H1 (cell line): ENCODE measurements around the gene TMEM169.
A peak's percentile ranks its signal among the peaks of the same experiment; 100 is the strongest.

ENCODE experiments used
- CTCF ChIP-seq, 3 experiments: IDR thresholded peaks; 1 replicate in 2 of 3; 2 replicates in 1 of 3; pipeline versions ENCODE4 v1.5.1 to v1.6.1; 2011; ENCODE audit warnings: low read length in 3 of 3, mild to moderate bottlenecking in 3 of 3, inconsistent platforms in 2 of 3, low read depth in 1 of 3, moderate library complexity in 1 of 3; ENCODE audit not compliant: insufficient read depth in 1 of 3; ENCODE audit errors: control extremely low read depth in 1 of 3
- EZH2 ChIP-seq: fragments of 200-600 bp; sonication (generic); IDR thresholded peaks from 2 replicates; pipeline ENCODE4 v1.7.1; 2012; ENCODE audit warnings: low read depth, mild to moderate bottlenecking, moderate library complexity, low read length, inconsistent platforms; ENCODE audit not compliant: severe bottlenecking
- GABPA ChIP-seq: IDR thresholded peaks from 2 replicates; pipeline ENCODE4 v1.6.1; 2011; ENCODE audit warnings: mild to moderate bottlenecking, low read length, moderate library complexity, borderline replicate concordance; ENCODE audit not compliant: insufficient read depth
- HDAC2 ChIP-seq, 2 experiments: fragments of 300-600 bp in 1 of 2; sonication (generic) in 1 of 2; IDR thresholded peaks; 2 replicates each; pipeline ENCODE4 v1.6.1; 2011 to 2012; ENCODE audit warnings: low read depth in 2 of 2, low read length in 2 of 2, mild to moderate bottlenecking in 2 of 2, moderate library complexity in 2 of 2, borderline replicate concordance in 1 of 2, inconsistent platforms in 1 of 2
- JUN ChIP-seq: IDR thresholded peaks from 2 replicates; pipeline ENCODE4 v1.6.1; 2011; ENCODE audit warnings: low read depth, mild to moderate bottlenecking, improper control_type of control experiment, low read length
- NRF1 ChIP-seq: IDR thresholded peaks from 2 replicates; pipeline ENCODE4 v1.6.1; 2011; ENCODE audit warnings: mild to moderate bottlenecking, low read depth, low read length, improper control_type of control experiment
- PHF8 ChIP-seq: fragments of 200-600 bp; sonication (generic); conservative IDR thresholded peaks from 2 replicates; pipeline ENCODE4 v1.7.1; 2012; ENCODE audit warnings: low read depth, mild to moderate bottlenecking, inconsistent platforms, low read length, moderate library complexity
- POLR2A ChIP-seq, 2 experiments: IDR thresholded peaks; 1 replicate in 1 of 2; 2 replicates in 1 of 2; pipeline ENCODE4 v1.6.1; 2011; ENCODE audit warnings: low read depth in 2 of 2, low read length in 2 of 2, mild to moderate bottlenecking in 2 of 2; ENCODE audit errors: control extremely low read depth in 1 of 2
- SIX5 ChIP-seq: IDR thresholded peaks from 2 replicates; pipeline ENCODE4 v1.6.1; 2011; ENCODE audit warnings: mild to moderate bottlenecking, low read depth, low read length
- SP1 ChIP-seq: IDR thresholded peaks from 2 replicates; pipeline ENCODE4 v1.6.1; 2011; ENCODE audit warnings: low read depth, low read length
- SUZ12 ChIP-seq: fragments of 200-600 bp; sonication (generic); IDR thresholded peaks from 2 replicates; pipeline ENCODE4 v1.6.1; 2012; ENCODE audit warnings: mild to moderate bottlenecking, inconsistent platforms, low read length, moderate library complexity, mixed read lengths
- TF ChIP-seq, protein P1 (sequence below): IDR thresholded peaks from 2 replicates; pipeline ENCODE4 v1.6.1; 2012; ENCODE audit warnings: inconsistent platforms
- TF ChIP-seq, protein P2 (sequence below): IDR thresholded peaks from 2 replicates; pipeline ENCODE4 v1.6.1; 2012; ENCODE audit warnings: low read length, inconsistent platforms

DNA sequence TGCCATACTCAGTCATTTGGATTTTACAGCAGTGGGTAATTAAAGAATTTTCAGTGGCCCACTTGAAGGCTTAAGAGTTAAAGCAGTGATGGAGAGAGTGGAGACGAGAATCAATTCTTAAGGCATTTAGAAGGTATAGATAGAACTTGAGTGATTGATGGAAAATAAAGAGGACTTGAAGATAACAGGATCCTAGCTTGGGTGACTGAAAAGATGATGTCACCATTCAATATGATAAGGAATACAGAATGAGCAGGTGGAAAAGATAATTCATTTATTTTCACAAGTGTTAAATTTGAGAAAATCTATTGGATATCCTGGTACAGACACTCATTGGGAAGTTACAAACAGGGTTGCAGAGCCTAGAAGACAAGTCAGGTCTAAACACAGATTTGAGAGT is 62.7 kb downstream of the TMEM169 start:
- TF ChIP-seq NRF1 (no peak), CTCF (IDR thresholded peaks at IDR 0.05; ENCODE audit: control extremely low read depth in 1 of 3, insufficient read depth in 1 of 3, low read depth in 1 of 3, low read length in 3 of 3) (no peak), SUZ12 (no peak), SP1 (no peak), JUN (no peak), HDAC2 (IDR thresholded peaks at IDR 0.05; ENCODE audit: borderline replicate concordance in 1 of 2, low read depth in 2 of 2, low read length in 2 of 2) (no peak), EZH2 (no peak), GABPA (no peak), PHF8 (no peak), SIX5 (no peak), POLR2A (IDR thresholded peaks at IDR 0.05; ENCODE audit: control extremely low read depth in 1 of 2, low read depth in 2 of 2, low read length in 2 of 2) (0 out of 3 replicates have a peak, but pooled peaks of 1 of the 2 experiments have one; percentile 10)
- TF ChIP-seq, protein P1, sequence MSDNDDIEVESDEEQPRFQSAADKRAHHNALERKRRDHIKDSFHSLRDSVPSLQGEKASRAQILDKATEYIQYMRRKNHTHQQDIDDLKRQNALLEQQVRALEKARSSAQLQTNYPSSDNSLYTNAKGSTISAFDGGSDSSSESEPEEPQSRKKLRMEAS, result no peak
- TF ChIP-seq, protein P2, sequence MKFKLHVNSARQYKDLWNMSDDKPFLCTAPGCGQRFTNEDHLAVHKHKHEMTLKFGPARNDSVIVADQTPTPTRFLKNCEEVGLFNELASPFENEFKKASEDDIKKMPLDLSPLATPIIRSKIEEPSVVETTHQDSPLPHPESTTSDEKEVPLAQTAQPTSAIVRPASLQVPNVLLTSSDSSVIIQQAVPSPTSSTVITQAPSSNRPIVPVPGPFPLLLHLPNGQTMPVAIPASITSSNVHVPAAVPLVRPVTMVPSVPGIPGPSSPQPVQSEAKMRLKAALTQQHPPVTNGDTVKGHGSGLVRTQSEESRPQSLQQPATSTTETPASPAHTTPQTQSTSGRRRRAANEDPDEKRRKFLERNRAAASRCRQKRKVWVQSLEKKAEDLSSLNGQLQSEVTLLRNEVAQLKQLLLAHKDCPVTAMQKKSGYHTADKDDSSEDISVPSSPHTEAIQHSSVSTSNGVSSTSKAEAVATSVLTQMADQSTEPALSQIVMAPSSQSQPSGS, result no peak
